H9 (cell line): ENCODE data around the gene ARHGAP15. TPM values are rescaled to one million over a fixed set of nuclear protein-coding genes. Genes with fewer than 3 reads are reported as not detected.

Experiments used
- DNase-seq: peaks from one replicate; pipeline ENCODE4 v3.0.0-alpha.2; 2017
- H2AFZ ChIP-seq: one replicate; pipeline ENCODE4 v1.6.1; 2013; ENCODE audit warnings: mild to moderate bottlenecking, low read length, control low read depth, moderate library complexity
- H2AK5ac ChIP-seq: 2 replicates; pipeline ENCODE4 v1.6.1; 2013; ENCODE audit warnings: low read length, control low read depth, mixed read lengths; ENCODE audit not compliant: insufficient read length
- H2BK120ac ChIP-seq: one replicate; pipeline ENCODE4 v1.6.1; 2013; ENCODE audit warnings: low read depth, mild to moderate bottlenecking, low read length, control low read depth, inconsistent platforms; ENCODE audit not compliant: poor library complexity, severe bottlenecking
- H2BK12ac ChIP-seq: 2 replicates; pipeline ENCODE4 v1.6.1; 2013; ENCODE audit warnings: low read length, control low read depth, mixed read lengths, low read depth; ENCODE audit not compliant: insufficient read length
- H2BK15ac ChIP-seq: 2 replicates; pipeline ENCODE4 v1.6.1; 2013; ENCODE audit warnings: low read depth, low read length, control low read depth
- H2BK20ac ChIP-seq: one replicate; pipeline ENCODE4 v1.6.1; 2013; ENCODE audit warnings: low read depth, mild to moderate bottlenecking, low read length, control low read depth, inconsistent platforms; ENCODE audit not compliant: poor library complexity, severe bottlenecking
- H2BK5ac ChIP-seq: 2 replicates; pipeline ENCODE4 v1.6.1; 2013; ENCODE audit warnings: low read length, control low read depth, mixed read lengths; ENCODE audit not compliant: insufficient read length
- H3K14ac ChIP-seq: 2 replicates; pipeline ENCODE4 v1.6.1; 2013; ENCODE audit warnings: low read length, control low read depth; ENCODE audit not compliant: insufficient read depth
- H3K18ac ChIP-seq: 2 replicates; pipeline ENCODE4 v1.6.1; 2013; ENCODE audit warnings: low read depth, mild to moderate bottlenecking, mixed read lengths, low read length, control low read depth; ENCODE audit not compliant: insufficient read length
- H3K23ac ChIP-seq: 2 replicates; pipeline ENCODE4 v1.6.1; 2013; ENCODE audit warnings: low read length, control low read depth, mixed read lengths, low read depth; ENCODE audit not compliant: insufficient read length
- H3K23me2 ChIP-seq: 2 replicates; pipeline ENCODE4 v1.6.1; 2013; ENCODE audit warnings: low read depth, mild to moderate bottlenecking, mixed read lengths, low read length, control low read depth; ENCODE audit not compliant: insufficient read length, poor library complexity, severe bottlenecking
- H3K27ac ChIP-seq: 2 replicates; pipeline ENCODE4 v1.5.1; 2013; ENCODE audit warnings: low read length, control low read depth, mixed read lengths, low read depth; ENCODE audit not compliant: insufficient read length
- H3K27me3 ChIP-seq: 2 replicates; pipeline ENCODE4 v1.6.1; 2013; ENCODE audit warnings: low read length, control low read depth, inconsistent platforms; ENCODE audit not compliant: insufficient read depth
- H3K4ac ChIP-seq: 2 replicates; pipeline ENCODE4 v1.6.1; 2013; ENCODE audit warnings: low read depth, mild to moderate bottlenecking, control low read depth, inconsistent platforms, low read length, moderate library complexity
- H3K4me1 ChIP-seq: 2 replicates; pipeline ENCODE4 v1.6.1; 2013; ENCODE audit warnings: low read length, control low read depth, inconsistent platforms; ENCODE audit not compliant: insufficient read depth
- H3K4me2 ChIP-seq: 2 replicates; pipeline ENCODE4 v1.6.1; 2013; ENCODE audit warnings: low read length, control low read depth, mixed read lengths; ENCODE audit not compliant: insufficient read length, insufficient read depth
- H3K56ac ChIP-seq: 2 replicates; pipeline ENCODE4 v1.6.1; 2013; ENCODE audit warnings: low read depth, mild to moderate bottlenecking, mixed read lengths, low read length, control low read depth; ENCODE audit not compliant: insufficient read length
- H3K79me1 ChIP-seq: 2 replicates; pipeline ENCODE4 v1.6.1; 2013; ENCODE audit warnings: low read depth, mild to moderate bottlenecking, moderate library complexity, low read length, control low read depth, inconsistent platforms; ENCODE audit not compliant: insufficient read depth, poor library complexity, severe bottlenecking
- H3K79me2 ChIP-seq: 2 replicates; pipeline ENCODE4 v1.6.1; 2013; ENCODE audit warnings: low read length, control low read depth, inconsistent platforms; ENCODE audit not compliant: insufficient read depth
- H3K9ac ChIP-seq: 2 replicates; pipeline ENCODE4 v1.6.1; 2013; ENCODE audit warnings: low read length, control low read depth, mixed read lengths; ENCODE audit not compliant: insufficient read length; ENCODE audit errors: extremely low read depth
- H3K9me3 ChIP-seq: one replicate; pipeline ENCODE4 v1.6.1; 2013; ENCODE audit warnings: low read depth, low read length, inconsistent platforms; ENCODE audit not compliant: control insufficient read depth
- H3T11ph ChIP-seq: one replicate; pipeline ENCODE4 v1.6.1; 2013; ENCODE audit warnings: mild to moderate bottlenecking, low read length, control low read depth, inconsistent platforms
- H4K20me1 ChIP-seq: one replicate; pipeline ENCODE4 v1.6.1; 2013; ENCODE audit not compliant: control insufficient read depth, insufficient read length, insufficient read depth
- H4K5ac ChIP-seq: 2 replicates; pipeline ENCODE4 v1.6.1; 2013; ENCODE audit warnings: low read depth, mild to moderate bottlenecking, mixed read lengths, low read length, control low read depth; ENCODE audit not compliant: insufficient read length
- H4K8ac ChIP-seq: replicated peaks from 2 replicates; pipeline ENCODE4 v1.6.1; 2013; ENCODE audit warnings: low read length, control low read depth, mixed read lengths, low read depth; ENCODE audit not compliant: insufficient read length
- H4K91ac ChIP-seq: 2 replicates; pipeline ENCODE4 v1.6.1; 2013; ENCODE audit warnings: low read depth, mild to moderate bottlenecking, moderate library complexity, mixed read lengths, low read length, control low read depth; ENCODE audit not compliant: insufficient read length
- H3K27ac Mint-ChIP-seq, 3 experiments: 2 replicates in 2 of 3; 3 replicates in 1 of 3; pipeline ENCODE4 v1.8.0; 2020 to 2021; ENCODE audit warnings: mixed read lengths in 3 of 3, mild to moderate bottlenecking in 1 of 3, moderate library complexity in 1 of 3
- H3K27me3 Mint-ChIP-seq: 2 replicates; pipeline ENCODE4 v1.8.0; 2021; ENCODE audit warnings: low read depth, mild to moderate bottlenecking, moderate library complexity, mixed read lengths
- H3K36me3 Mint-ChIP-seq, 3 experiments: 2 replicates in 2 of 3; 3 replicates in 1 of 3; pipeline ENCODE4 v1.8.0; 2020 to 2021; ENCODE audit warnings: low read depth in 3 of 3, mixed read lengths in 3 of 3; ENCODE audit not compliant: insufficient read depth in 1 of 3
- H3K4me1 Mint-ChIP-seq, 2 experiments: 2 replicates each; pipeline ENCODE4 v1.8.0; 2020; ENCODE audit warnings: mixed read lengths in 2 of 2
- H3K4me3 Mint-ChIP-seq, 2 experiments: 2 replicates in 1 of 2; 3 replicates in 1 of 2; pipeline ENCODE4 v1.8.0; 2020 to 2021; ENCODE audit warnings: mild to moderate bottlenecking in 2 of 2, mixed read lengths in 2 of 2, moderate library complexity in 1 of 2
- H3K9me3 Mint-ChIP-seq, 2 experiments: 2 replicates in 1 of 2; 3 replicates in 1 of 2; pipeline ENCODE4 v1.8.0; 2020; ENCODE audit warnings: mild to moderate bottlenecking in 2 of 2, mixed read lengths in 2 of 2, moderate library complexity in 1 of 2
- CTCF ChIP-seq: fragments of 200-600 bp; sonication (generic); conservative IDR thresholded peaks from 3 replicates; pipeline ENCODE4 v1.8.0; 2021; ENCODE audit warnings: antibody characterized with exemption, mild to moderate bottlenecking
- WGBS: extraction: QIAGEN DNeasy Blood & Tissue Kit; methylation state at CpG from one replicate; pipeline ENCODE4 v1.1.7; 2013; ENCODE audit warnings: missing lambda C conversion rate, low lambda C conversion rate, mixed read lengths; ENCODE audit not compliant: insufficient read length; ENCODE audit errors: extremely low coverage; 5-methylcytosine and 5-hydroxymethylcytosine counted together
- total RNA-seq: library from RNA; stranded (reverse); gene quantifications from 2 replicates; pipeline ENCODE4 v1.2.1, GENCODE V29; 2021

Gene ARHGAP15
- total RNA-seq, 1 experiment from 2014 or later: not detected

GRCh38 chr2:143251681-143252080, 122.5 kb downstream of the ARHGAP15 start:
- H4K20me1 ChIP-seq: no peaks in the 10 kb centered on the region
- no peak overlapping the region for H3K4me3 Mint-ChIP-seq
- no peak overlapping the region for H2BK120ac ChIP-seq
- no peak overlapping the region for H3K27ac Mint-ChIP-seq
- H2BK5ac ChIP-seq: no peak overlapping the region
- no peak overlapping the region for H3T11ph ChIP-seq
- no peak overlapping the region for H4K5ac ChIP-seq
- H3K36me3 Mint-ChIP-seq: no peaks in the 10 kb centered on the region
- no peaks in the 10 kb centered on the region for H3K23me2 ChIP-seq
- peaks cover 0 to 5% of the 10 kb centered on the region in 2 experiments; a peak in 1 of 4 replicates for H3K4me1 Mint-ChIP-seq
- H3K23ac ChIP-seq: no peak overlapping the region
- no peak overlapping the region for H2BK20ac ChIP-seq
- no peaks in the 10 kb centered on the region for H3K27me3 ChIP-seq
- no peak overlapping the region for H3K27ac ChIP-seq
- no peak overlapping the region for H3K14ac ChIP-seq
- no peak overlapping the region for H3K56ac ChIP-seq
- no CpG with 5 or more reads among the region's 2 CpGs for WGBS
- H4K8ac ChIP-seq: no peak overlapping the region
- H2AK5ac ChIP-seq: no peak overlapping the region
- H3K4me2 ChIP-seq: no peak overlapping the region
- no peaks in the 10 kb centered on the region for H3K79me2 ChIP-seq
- no peak overlapping the region for H2AFZ ChIP-seq
- no peak overlapping the region for H3K4ac ChIP-seq
- no peak overlapping the region for H4K91ac ChIP-seq
- no peak for DNase-seq
- no peaks in the 10 kb centered on the region for H3K27me3 Mint-ChIP-seq
- no peaks in the 10 kb centered on the region for H3K9me3 Mint-ChIP-seq
- no peaks in the 10 kb centered on the region for H3K9me3 ChIP-seq
- no peak for TF ChIP-seq CTCF
- H3K79me1 ChIP-seq: no peaks in the 10 kb centered on the region
- H3K4me1 ChIP-seq: no peaks in the 10 kb centered on the region
- no peak overlapping the region for H3K9ac ChIP-seq
- no peak overlapping the region for H3K18ac ChIP-seq
- no peak overlapping the region for H2BK12ac ChIP-seq
- H2BK15ac ChIP-seq: no peak overlapping the region
